Mononuclear cell (primary cell): ENCODE measurements around the gene IL17C. TPM values are rescaled to one million over a fixed set of nuclear protein-coding genes. Genes with fewer than 3 reads are reported as not detected.

Experiments used
- H3K27me3 ChIP-seq: 2 replicates; pipeline ENCODE4 v1.6.0; 2011; ENCODE audit warnings: low read length, control low read depth; ENCODE audit not compliant: insufficient read depth
- H3K4me1 ChIP-seq: 2 replicates; pipeline ENCODE4 v1.5.1; 2011; ENCODE audit warnings: mild to moderate bottlenecking, low read length, control low read depth; ENCODE audit not compliant: insufficient read depth
- H3K4me3 ChIP-seq: 2 replicates; pipeline ENCODE4 v1.5.1; 2011; ENCODE audit warnings: mild to moderate bottlenecking, low read length, moderate library complexity
- H3K9me3 ChIP-seq: 2 replicates; pipeline ENCODE4 v1.5.1; 2011; ENCODE audit warnings: low read depth, mild to moderate bottlenecking, control low read depth, low read length
- total RNA-seq: library from RNA; depleted of rRNA; stranded (reverse); fragments of >200 nt; gene quantifications from one replicate; pipeline ENCODE4 v1.2.3, GENCODE V29; 2012

The IL17C gene
- total RNA-seq, 1 donor = 0.21 TPM

GRCh38 chr16:88617268-88618031 lies 20.9 kb upstream of the IL17C start:
- no peaks in the 10 kb centered on the region for H3K27me3 ChIP-seq
- no peak overlapping the region for H3K4me3 ChIP-seq

GRCh38 chr16:88618182-88618955 lies 20.0 kb upstream of the IL17C start:
- no peaks in the 10 kb centered on the region for H3K9me3 ChIP-seq
- peaks cover 19% of the 10 kb centered on the region for H3K4me1 ChIP-seq
- H3K4me3 ChIP-seq = no peak overlapping the region
- no peaks in the 10 kb centered on the region for H3K27me3 ChIP-seq

More at GRCh38 chr16:88617268-88618031, 20.9 kb upstream of the IL17C start:
- Histone ChIP-seq H3K9me3 (no peaks in the 10 kb centered on the region), H3K4me1 (peaks cover 19% of the 10 kb centered on the region)

GRCh38 chr16:88618956-88619667 lies 19.3 kb upstream of the IL17C start:
- H3K27me3 ChIP-seq = no peaks in the 10 kb centered on the region
- H3K4me3 ChIP-seq = no peak overlapping the region
- H3K9me3 ChIP-seq = no peaks in the 10 kb centered on the region
- peaks cover 19% of the 10 kb centered on the region for H3K4me1 ChIP-seq

- Histone ChIP-seq H3K9me3 (no peaks in the 10 kb centered on the region), H3K4me1 (peaks cover 19% of the 10 kb centered on the region), H3K27me3 (no peaks in the 10 kb centered on the region), H3K4me3 (no peak overlapping the region)
Measured at GRCh38 chr16:88619859-88620815, 18.2 kb upstream of the IL17C start.

- H3K9me3 ChIP-seq = no peaks in the 10 kb centered on the region
- no peak overlapping the region for H3K4me3 ChIP-seq
- no peaks in the 10 kb centered on the region for H3K27me3 ChIP-seq
- peaks cover 19% of the 10 kb centered on the region for H3K4me1 ChIP-seq
Measured at GRCh38 chr16:88622125-88622524, 16.2 kb upstream of the IL17C start.

GRCh38 chr16:88622866-88623265 lies 15.5 kb upstream of the IL17C start:
- Histone ChIP-seq H3K9me3 (no peaks in the 10 kb centered on the region), H3K4me3 (no peak overlapping the region), H3K4me1 (peaks cover 19% of the 10 kb centered on the region), H3K27me3 (no peaks in the 10 kb centered on the region)

GRCh38 chr16:88623858-88624257 lies 14.5 kb upstream of the IL17C start:
- Histone ChIP-seq H3K9me3 (no peaks in the 10 kb centered on the region), H3K4me3 (no peak overlapping the region), H3K27me3 (no peaks in the 10 kb centered on the region), H3K4me1 (peaks cover 19% of the 10 kb centered on the region)

- no peaks in the 10 kb centered on the region for H3K27me3 ChIP-seq
- peaks cover 14% of the 10 kb centered on the region for H3K4me1 ChIP-seq
- no peaks in the 10 kb centered on the region for H3K9me3 ChIP-seq
- H3K4me3 ChIP-seq = no peak overlapping the region
Measured at GRCh38 chr16:88624481-88624880, 13.9 kb upstream of the IL17C start.

- H3K4me3 ChIP-seq = no peak overlapping the region
- peaks cover 11% of the 10 kb centered on the region for H3K4me1 ChIP-seq
- H3K27me3 ChIP-seq = no peaks in the 10 kb centered on the region
- no peaks in the 10 kb centered on the region for H3K9me3 ChIP-seq
Measured at GRCh38 chr16:88624977-88625576, 13.3 kb upstream of the IL17C start.

- Histone ChIP-seq H3K9me3 (no peaks in the 10 kb centered on the region), H3K4me1 (no peaks in the 10 kb centered on the region), H3K4me3 (no peak overlapping the region), H3K27me3 (no peaks in the 10 kb centered on the region)
Measured at GRCh38 chr16:88626646-88627045, 11.7 kb upstream of the IL17C start.

GRCh38 chr16:88627531-88628411 lies 10.6 kb upstream of the IL17C start:
- Histone ChIP-seq H3K4me1 (no peaks in the 10 kb centered on the region), H3K4me3 (no peak overlapping the region), H3K27me3 (no peaks in the 10 kb centered on the region), H3K9me3 (no peaks in the 10 kb centered on the region)

- H3K9me3 ChIP-seq = no peaks in the 10 kb centered on the region
- H3K4me1 ChIP-seq = peaks cover 5% of the 10 kb centered on the region
- H3K4me3 ChIP-seq = no peak overlapping the region
- no peaks in the 10 kb centered on the region for H3K27me3 ChIP-seq
Measured at GRCh38 chr16:88628512-88628974, 9.8 kb upstream of the IL17C start.

GRCh38 chr16:88629835-88630234 lies 8.5 kb upstream of the IL17C start:
- Histone ChIP-seq H3K27me3 (no peaks in the 10 kb centered on the region), H3K9me3 (no peaks in the 10 kb centered on the region), H3K4me1 (peaks cover 18% of the 10 kb centered on the region), H3K4me3 (no peak overlapping the region)
